DMS 273 treated with DMSO at 0.1 percent for 48 hours (cell line): ENCODE results near the gene FXN.
"Not testable (repeated sequence)": the region's sequence is repeated elsewhere in the genome, so short reads cannot be mapped to it uniquely, and the experiment has no call there.

Experiments used
- DNase-seq: peaks from one replicate; lab custom pipeline; 2025; lab: John Stamatoyannopoulos, UW

FXN gene

DNA sequence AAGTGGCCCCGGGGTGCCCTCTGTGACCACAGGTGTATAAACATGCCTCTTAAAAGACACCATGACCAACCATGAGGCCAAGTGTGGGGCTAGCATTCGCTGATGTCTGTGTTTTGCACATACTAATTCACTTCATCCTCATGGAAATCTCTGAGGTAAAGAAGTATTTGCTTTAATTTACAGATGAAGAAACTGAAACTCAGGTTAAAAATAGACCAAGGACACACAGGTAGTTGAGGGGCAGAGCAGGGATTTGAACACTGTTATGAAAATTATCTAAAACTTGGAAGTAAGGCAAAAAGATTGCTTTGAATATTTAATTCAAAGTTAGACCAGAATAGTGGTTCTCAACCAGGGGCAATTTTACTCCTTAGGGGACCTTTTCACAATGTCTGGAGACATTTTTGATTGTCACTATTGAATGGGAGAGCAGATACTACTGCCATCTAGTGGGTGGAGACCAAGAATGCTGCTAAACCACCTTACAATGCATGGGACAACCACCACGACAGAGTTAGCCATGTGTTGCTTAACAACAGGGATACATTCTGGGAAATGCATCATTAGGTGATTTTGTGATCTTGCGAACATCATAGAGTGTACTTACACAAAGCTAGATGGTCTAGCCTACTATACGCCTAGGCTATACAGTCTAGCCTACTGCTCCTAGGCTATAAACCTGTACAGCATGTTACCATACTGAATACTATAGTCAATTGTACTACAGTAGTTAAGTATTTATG lies 8.0 kb upstream of the FXN start:
- DNase-seq: peak; percentile 33

DNA sequence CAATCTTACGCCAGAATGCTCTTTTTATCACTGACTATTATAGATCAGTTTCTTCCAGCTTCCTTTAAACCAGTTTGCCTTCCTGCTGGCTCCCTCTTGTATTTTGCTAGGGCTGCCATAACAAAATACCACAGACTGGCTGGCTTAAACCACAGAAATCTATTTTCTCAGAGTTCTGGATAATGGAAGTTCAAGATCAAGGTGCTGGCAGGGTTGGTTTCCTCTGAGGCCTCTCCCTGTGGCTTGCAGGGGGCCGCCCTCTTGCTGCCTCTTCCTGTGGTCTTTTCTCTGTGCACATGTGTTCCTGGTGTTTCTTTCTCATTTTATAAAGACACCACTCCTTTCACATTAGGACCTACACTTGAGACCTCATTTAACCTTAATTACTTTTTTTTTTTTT lies 6.8 kb upstream of the FXN start:
- no peak for DNase-seq

DNA sequence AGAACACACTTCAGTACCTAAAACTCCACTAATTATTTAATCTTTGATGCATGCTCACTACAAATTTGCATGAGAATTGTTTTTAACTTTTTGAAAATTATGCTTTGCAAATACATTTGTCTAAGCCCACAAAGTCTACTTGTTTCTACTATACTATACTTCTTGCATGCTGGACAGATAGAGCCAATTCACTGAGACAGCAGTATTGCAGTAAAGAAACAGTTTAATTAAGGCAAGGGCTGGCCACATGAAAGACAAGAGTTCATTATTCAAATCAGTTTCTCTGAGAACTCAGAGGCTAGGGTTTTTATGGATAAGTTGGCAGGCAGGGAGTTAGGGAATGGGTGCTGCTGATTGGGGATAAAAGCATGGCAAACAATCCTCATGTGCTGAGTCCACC lies 6.0 kb upstream of the FXN start:
- DNase-seq: no peak

DNA sequence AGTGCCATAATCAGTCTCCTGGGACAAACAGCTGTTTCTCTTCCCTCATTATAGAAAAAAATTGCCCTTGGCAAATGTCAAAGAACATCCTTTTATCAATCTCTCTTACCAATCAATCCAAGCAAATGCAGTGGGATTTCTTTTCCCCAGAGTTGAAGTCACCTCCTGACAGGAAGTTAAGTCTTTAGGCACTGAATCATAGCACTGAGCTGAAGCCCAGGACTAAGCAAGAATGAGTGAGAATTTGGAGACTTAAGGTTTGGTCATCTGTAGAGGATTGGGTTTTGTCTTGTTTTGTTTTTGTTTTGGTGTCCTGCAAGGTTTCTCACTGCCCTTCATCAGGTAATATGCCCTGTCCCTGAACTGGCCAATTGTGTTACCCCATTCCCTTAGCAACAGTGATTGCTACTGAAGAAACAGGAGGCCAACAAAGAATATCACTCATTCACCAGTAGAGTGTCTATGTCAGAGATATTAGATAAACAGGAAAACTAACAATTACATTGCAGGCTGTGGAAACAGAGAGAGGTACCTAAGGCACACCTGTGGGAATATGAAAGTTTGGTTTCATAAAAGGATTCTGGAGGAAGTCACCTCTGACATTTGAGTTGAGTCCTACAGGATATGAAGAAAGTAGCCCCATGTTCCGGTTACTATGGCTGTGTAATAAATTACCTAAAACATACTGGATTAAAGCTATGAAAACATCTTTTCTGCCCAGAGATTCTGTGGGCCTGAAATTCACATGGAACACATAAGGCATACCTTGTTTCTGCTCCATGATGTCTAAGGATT lies 4.5 kb upstream of the FXN start:
- DNase-seq: no peak

DNA sequence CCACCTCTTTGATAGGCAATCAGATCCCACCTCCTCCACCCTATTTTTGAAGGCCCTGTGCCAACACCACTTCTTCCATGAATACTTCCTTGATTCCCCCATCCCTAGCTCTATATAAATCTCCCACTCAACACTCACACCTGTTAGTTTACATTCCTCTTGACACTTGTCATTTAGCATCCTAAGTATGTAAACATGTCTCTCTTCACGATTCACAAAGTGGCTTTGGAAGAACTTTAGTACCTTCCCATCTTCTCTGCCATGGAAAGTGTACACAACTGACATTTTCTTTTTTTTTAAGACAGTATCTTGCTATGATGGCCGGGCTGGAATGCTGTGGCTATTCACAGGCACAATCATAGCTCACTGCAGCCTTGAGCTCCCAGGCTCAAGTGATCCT lies 1.5 kb upstream of the FXN start:
- no peak for DNase-seq

DNA sequence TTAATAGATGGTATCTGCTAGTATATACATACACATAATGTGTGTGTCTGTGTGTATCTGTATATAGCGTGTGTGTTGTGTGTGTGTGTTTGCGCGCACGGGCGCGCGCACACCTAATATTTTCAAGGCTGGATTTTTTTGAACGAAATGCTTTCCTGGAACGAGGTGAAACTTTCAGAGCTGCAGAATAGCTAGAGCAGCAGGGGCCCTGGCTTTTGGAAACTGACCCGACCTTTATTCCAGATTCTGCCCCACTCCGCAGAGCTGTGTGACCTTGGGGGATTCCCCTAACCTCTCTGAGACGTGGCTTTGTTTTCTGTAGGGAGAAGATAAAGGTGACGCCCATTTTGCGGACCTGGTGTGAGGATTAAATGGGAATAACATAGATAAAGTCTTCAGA lies 757 bp downstream of the FXN start:
- DNase-seq: no peak

DNA sequence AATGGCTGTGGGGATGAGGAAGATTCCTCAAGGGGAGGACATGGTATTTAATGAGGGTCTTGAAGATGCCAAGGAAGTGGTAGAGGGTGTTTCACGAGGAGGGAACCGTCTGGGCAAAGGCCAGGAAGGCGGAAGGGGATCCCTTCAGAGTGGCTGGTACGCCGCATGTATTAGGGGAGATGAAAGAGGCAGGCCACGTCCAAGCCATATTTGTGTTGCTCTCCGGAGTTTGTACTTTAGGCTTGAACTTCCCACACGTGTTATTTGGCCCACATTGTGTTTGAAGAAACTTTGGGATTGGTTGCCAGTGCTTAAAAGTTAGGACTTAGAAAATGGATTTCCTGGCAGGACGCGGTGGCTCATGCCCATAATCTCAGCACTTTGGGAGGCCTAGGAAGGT lies 1.2 kb downstream of the FXN start:
- DNase-seq: no peak

DNA sequence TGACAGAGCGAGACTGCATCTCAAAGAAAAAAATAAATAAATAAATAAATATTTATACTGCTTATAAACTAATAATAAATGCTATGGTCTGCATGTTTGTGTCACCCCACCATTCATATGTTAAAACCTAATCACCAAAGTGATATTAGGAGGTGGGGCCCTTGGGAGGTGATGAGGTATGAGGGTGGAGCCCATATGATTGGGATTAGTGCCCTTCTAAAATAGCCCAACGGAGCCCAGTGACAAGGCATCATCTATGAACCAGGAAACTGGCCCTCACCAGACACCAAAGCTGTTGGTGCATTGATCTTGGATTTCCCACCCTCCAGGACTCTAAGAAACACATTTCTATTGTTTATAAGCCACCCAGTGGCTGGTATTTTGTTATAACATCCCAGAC lies 5.1 kb downstream of the FXN start:
- no peak for DNase-seq

DNA sequence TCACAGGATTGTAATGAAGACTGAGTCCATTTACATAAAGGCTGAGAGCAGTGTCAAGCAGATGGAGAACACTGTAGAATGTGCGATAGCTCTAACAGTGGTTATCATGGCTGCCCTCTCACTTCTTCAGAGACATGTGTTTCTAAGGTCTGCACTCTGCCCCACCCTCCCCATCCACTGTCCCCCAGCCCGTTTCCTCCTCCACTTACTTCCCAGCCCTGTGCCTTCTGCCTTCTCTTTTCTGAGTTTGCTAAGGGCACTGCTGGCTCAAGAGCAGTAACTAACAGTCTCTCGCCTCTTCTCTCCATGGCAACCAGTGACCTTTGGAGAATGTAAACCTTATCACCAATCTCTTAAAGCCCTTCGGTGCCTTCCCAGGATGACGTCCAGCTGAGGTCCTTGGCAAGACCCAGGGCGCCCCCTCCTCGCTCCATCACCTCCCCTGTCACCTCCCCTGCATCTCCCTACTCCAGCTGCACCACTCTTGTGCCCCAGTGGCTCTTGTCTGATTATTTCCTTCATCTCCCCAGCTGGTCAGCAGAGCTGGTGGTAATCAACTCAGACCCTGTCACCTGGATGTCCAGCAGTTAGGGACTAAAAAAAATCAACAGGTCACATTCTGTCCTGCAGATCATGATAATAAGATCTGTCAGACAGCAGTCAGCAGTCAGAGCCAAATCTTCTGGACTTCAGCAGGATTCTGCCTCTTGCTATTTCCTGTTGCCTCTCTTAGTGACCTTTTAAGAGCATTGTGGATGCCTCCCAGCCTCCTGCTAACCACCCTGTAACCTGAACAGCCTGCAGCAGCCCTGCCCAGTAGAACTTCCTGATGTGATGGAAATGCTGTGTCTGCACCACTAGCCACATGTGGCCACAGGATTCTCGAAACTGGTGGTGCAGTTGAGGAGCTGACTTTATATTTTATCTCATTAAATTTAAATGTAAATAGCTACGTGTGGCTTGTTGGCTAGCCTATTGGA lies 9.0 kb downstream of the FXN start:
- DNase-seq: no peak

DNA sequence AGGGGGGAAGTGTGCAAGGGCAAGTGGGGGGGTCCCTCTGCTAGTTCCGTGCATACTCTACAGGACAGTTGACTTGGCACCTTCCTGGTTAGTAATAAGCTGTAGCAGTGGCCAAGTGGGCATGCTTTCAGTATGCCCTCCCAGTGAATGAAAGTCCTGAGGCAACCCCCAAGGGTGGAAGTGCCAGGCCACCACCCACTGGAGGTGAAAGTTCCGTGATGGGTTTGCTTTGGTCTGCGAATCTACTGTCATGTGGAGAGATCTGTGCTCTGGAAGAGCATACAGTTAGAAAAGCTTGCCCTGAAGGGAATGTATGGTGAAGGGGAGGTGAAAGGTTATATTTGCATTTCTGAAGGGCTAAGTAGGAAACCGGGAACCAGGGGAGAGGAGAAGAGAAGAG lies 10.3 kb downstream of the FXN start:
- no peak for DNase-seq

DNA sequence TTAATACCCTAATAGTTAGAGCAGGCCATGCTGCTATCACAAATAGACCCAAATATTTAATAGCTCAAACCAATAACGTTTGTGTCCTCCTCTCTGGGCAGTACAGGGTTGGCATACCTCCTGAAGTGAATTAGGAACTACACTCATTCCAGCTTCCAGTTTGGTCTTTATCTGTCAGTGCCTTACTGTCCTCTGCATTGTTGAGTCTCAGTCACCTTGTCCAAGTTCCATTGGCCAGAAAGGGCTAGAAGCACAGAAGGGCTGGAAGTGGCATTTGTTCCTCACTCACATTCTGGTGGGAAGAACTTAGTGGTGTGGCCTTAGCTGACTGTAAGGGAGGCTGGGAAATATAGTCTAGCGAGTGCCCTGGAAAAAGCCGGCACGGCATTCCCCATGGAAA lies 11.2 kb downstream of the FXN start:
- DNase-seq: no peak

DNA sequence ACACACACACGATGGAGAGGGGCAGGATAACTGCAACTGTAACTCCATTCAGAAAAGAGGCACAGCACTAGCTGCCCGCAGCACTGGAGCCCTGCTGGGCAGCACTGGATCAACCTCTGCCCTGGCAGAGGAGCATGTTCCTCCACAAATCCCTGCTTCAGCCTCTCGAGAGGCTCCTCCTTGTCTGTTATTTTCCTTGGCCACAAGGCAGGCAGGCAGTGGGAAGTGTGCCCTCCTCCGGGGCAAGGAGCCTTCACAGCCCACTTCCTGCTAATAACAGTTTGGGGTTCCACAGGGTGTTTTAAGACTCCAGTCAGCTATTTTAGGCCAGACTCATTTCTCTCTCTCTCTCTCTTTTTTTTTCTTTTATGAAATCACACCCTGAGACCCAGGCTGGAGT lies 11.8 kb downstream of the FXN start:
- no peak for DNase-seq

DNA sequence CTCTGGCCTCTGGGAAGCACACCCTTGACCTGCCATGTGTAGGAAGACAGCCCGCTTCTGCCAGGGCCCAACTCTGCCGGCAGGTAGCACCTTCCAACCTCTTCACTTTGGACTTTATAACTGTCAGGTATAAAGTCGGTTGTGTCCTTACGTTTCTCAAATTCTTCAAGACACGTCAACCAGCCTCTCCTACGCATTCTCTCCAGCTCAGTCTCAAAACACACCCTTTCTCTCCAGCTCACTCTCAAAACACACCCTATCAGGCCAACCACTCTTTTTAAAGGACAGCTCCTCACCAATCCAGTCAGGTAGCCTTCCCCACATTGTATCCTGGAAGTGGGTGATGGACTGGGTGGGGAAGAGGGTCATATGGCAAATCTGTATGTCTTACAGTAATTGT lies 13.5 kb downstream of the FXN start:
- no peak for DNase-seq

DNA sequence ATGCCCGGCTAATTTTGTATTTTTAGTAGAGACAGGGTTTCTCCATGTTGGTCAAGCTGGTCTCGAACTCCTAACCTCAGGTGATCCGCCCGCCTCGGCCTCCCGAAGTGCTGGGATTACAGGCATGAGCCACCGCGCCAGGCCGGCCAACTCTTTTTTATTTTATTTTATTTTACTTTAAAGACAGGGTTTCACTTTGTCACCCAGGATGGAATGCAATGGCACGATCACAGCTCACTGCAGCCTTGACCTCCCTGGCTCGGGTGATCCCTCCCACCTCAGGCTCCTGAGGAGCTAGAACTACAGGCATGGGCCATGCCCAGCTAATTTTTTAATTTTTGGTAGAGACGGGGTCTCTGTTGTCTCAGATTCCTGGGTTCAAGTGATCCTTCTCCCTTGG lies 15.4 kb downstream of the FXN start:
- DNase-seq: not testable (repeated sequence)

DNA sequence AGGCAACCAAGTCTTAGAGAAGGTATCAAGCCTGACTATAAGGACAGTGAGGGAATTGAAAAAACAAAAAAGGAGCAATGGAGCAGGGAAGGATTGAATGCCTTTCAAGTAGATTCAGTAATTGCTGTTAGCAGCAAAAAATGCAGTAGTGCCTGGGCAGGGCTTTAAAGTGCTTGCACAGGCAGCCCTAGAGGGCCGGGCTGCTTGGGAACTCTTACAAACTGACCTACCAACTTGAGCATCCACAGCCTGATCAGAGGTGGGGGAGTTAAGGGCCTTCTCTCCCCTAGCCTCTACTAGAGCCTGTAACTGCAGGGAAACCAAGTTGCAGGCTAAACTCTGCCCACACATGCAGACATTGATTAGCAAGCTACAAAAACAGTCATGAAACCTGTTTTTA lies 19.4 kb downstream of the FXN start:
- no peak for DNase-seq

DNA sequence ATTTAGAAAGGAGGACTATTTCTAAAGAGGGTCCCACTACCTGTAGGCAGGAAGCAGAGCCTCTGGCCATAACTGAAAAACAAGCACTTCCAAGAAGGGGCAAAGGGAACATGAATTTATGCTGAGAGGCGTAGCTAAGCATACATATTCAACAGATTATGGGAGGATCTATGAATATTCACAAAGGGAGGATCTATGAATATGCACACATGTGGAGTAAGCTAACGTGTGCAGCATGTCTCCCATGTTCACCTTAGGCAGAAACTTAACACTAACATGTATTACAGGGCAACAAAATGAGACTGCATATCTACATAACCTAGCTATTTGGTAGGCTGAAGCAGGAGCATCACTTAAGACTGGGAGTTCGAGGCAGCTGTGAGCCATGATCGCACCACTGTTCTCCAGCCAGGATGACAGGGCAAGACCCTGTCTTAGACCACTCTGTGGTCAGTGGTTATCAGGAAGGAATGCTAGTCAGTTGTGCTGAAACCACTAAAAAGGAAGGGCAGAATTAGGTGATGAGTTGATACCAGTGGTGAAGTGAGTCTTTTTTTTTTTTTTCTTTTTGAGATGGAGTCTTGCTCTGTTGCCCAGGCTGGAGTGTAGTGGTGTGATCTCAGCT lies 20.8 kb downstream of the FXN start:
- no peak for DNase-seq

DNA sequence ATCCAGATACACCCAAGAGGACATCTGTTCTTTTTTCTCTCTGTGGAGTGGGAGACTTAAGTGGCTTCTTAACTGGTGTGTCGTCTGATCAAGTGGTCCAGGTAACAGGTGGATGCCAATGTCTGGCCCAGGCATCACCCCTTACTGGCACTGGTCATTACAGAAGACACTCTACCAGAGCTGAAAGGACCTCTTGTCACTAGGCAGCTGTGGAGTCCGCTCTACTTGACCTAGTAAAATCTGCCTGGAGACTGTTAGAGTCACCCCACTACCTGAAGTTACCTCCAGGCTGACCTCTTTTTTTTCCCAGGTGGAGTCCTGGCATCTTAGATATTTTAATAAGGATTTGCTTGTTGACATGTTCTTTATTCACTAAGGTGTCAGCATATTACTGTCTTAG lies 22.5 kb downstream of the FXN start:
- no peak for DNase-seq

DNA sequence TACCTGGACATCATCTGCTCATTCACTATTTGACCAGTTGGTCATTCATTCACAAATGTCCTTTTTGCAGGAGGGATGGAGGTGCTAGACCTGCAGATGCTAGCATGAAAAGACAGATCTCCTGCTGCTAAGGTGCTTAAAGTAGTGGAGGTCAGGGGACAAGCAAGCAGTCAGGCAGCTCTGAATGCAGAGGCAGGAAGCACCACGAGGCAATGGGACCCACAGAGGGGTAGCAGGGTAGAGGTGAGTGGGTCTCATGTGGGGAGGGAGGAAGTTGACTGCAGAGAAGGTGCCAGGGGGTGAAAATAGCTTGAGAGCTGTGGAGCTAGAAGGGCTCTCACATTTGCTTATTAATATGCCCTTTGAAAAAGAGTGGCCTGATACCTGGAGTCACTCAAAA lies 25.2 kb downstream of the FXN start:
- DNase-seq: no peak

DNA sequence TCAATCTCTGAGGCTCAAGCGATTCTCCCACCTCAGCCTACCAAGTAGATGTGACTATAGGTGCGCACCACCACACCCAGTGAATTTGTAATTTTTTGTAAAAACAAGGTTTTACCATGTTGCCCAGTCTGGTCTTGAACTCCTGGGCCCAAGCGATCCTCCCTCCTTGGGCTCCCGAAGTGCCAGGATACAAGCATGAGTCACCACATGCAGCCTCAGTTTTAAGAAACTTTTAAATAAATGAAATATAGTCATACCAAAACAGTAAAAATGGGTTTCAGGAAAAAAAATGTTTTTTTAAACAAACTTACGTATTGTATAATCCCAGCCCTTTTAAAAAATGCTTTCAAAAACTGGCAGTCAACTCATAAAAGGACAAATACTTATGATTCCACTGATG lies 26.6 kb downstream of the FXN start:
- DNase-seq: no peak

DNA sequence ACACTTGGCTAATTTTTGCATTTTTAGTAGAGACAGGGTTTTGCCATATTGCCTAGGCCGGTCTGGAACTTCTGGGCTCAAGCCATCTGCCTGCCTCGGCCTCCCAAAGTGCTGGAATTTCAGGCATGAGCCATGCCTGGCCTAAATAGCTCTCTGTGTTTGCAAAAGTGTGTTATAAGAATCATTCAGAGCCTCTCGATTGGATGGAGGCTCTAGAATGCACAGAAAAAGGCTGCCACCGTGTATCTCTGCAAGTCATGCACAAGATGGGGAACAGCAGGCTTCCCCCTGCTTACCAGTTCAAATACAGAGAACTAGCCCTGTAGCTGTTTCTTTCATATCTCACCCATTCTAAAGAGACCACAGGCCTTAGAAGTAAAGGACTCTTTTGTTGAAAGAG lies 28.3 kb downstream of the FXN start:
- no peak for DNase-seq

DNA sequence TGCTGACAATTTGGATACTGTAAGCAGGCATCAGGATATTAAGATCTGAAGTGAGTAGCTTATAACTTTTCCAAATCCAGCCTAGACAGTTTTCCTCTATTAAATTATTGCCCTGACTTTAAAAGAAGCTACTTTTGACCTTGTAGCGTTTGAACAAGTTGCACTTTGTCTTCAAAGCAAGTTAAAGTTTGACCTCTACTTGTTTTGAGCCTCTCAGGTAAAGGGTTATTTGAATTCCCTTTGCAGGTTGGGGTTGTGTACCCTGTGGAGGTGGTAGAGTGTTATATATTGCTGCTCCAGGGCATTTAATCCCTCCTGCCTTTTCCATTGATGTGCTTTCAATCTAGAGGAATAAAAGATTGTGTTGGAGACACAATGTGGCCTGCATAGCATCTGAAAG lies 30.1 kb downstream of the FXN start:
- DNase-seq: no peak

DNA sequence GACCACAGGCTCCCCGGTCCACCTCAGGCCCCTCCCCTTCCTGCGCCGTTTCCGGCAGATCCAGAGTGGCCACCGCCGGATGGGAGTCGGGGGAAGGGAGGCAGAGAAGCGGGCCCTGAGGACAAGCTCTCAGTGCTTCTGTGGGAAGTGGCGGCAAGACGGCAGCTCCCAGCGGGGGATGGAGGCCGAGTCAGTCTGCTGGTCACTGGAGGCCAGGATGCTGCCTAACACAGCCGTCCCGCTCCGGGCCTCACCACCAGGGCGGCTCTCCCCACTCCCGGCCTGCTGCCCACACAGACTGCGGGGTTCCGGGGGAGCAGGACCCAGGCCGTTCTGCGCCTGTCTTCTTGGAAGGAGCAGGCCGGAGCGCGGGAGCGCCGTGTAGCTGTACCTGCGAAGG lies 31.4 kb downstream of the FXN start:
- DNase-seq: no peak
